ENCODE data around the gene RAPGEF2. TPM values are rescaled to one million over a fixed set of nuclear protein-coding genes. Genes with fewer than 3 reads are reported as not detected.

The RAPGEF2 gene
- total and polyA plus RNA-seq, 2 donors (not counting 1 experiment from before 2014, with no cell fraction given), result 10.9 to 45.8 TPM

- WGBS (ENCODE audit: insufficient coverage), result 91% methylated on average over 2 of the region's 6 CpGs
- H3K27ac ChIP-seq (ENCODE audit: low read length in 2 of 2), result peak overlapping the region; percentile 43 to 58
- peak overlapping the region; percentile 63 for H3K27ac Mint-ChIP-seq
- intact Hi-C loops (cut with micrococcal nuclease), result loop anchor here (1.0 to 10.0 kb wide), 3 partner anchors 25 to 403 kb away; partner anchors contain the start of genes C4orf46, ETFDH and RAPGEF2
- peaks cover 13 to 14% of the 10 kb centered on the region in 2 donors for H3K4me1 ChIP-seq (ENCODE audit: control insufficient read depth in 2 of 2, insufficient read depth in 2 of 2, low read length in 2 of 2)
- peaks cover 2% of the 10 kb centered on the region for H3K9me3 Mint-ChIP-seq (ENCODE audit: insufficient read depth)
- TF ChIP-seq EZH2 (IDR thresholded peaks at IDR 0.05; ENCODE audit: borderline replicate concordance, insufficient read depth, low read depth, low read length, poor library complexity, severe bottlenecking), result no peak
- TF ChIP-seq, protein P1, sequence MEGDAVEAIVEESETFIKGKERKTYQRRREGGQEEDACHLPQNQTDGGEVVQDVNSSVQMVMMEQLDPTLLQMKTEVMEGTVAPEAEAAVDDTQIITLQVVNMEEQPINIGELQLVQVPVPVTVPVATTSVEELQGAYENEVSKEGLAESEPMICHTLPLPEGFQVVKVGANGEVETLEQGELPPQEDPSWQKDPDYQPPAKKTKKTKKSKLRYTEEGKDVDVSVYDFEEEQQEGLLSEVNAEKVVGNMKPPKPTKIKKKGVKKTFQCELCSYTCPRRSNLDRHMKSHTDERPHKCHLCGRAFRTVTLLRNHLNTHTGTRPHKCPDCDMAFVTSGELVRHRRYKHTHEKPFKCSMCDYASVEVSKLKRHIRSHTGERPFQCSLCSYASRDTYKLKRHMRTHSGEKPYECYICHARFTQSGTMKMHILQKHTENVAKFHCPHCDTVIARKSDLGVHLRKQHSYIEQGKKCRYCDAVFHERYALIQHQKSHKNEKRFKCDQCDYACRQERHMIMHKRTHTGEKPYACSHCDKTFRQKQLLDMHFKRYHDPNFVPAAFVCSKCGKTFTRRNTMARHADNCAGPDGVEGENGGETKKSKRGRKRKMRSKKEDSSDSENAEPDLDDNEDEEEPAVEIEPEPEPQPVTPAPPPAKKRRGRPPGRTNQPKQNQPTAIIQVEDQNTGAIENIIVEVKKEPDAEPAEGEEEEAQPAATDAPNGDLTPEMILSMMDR (IDR thresholded peaks at IDR 0.05), result no peak
- ChIA-PET POLR2A (no interaction called here), CTCF (no interaction called here)
- H3K4me3 ChIP-seq (ENCODE audit: control extremely low read depth in 1 of 5, extremely low read depth in 1 of 5, insufficient read depth in 1 of 5, low read depth in 2 of 5, low read length in 4 of 5), result peak overlapping the region in 4 of 5 experiments; percentile 2 to 52 (median 20)
- H3K4me2 ChIP-seq (replicated peaks; ENCODE audit: low read depth, low read length, poor library complexity, severe bottlenecking), result peak overlapping the region; percentile 68
- DNase-seq (peak; percentile 70), ATAC-seq (ENCODE audit: low read depth) (peak; percentile 79)
- no peaks in the 10 kb centered on the region for H4K20me1 ChIP-seq (ENCODE audit: control insufficient read depth, insufficient read depth, low read length, poor library complexity, severe bottlenecking)
- H2AFZ ChIP-seq (ENCODE audit: insufficient read depth, low read depth, low read length, poor library complexity, severe bottlenecking), result peak overlapping the region; percentile 48
- H3K36me3 ChIP-seq (replicated peaks in 1 of 2; ENCODE audit: control extremely low read depth in 1 of 2, control insufficient read depth in 1 of 2, extremely low read depth in 1 of 2, insufficient read depth in 2 of 2, low read length in 1 of 2), result no peaks in the 10 kb centered on the region
- no peaks in the 10 kb centered on the region for H3K9me3 ChIP-seq (ENCODE audit: control extremely low read depth in 1 of 3, control insufficient read depth in 2 of 3, insufficient read depth in 1 of 3, low read length in 2 of 3)
- peak overlapping the region; percentile 30 for H3K4me3 Mint-ChIP-seq
- peaks cover 13% of the 10 kb centered on the region for H3K4me1 Mint-ChIP-seq
- no peaks in the 10 kb centered on the region for H3K79me2 ChIP-seq (ENCODE audit: control insufficient read depth, insufficient read depth, low read length)
- no peaks in the 10 kb centered on the region for H3K27me3 Mint-ChIP-seq
- H3K9ac ChIP-seq (ENCODE audit: low read length), result peak overlapping the region; percentile 35
- peaks cover 0 to 2% (median 0%) of the 10 kb centered on the region in 4 experiments for H3K27me3 ChIP-seq (replicated peaks in 1 of 4; ENCODE audit: control extremely low read depth in 1 of 4, control insufficient read depth in 3 of 4, insufficient read depth in 4 of 4, low read length in 3 of 4)
These were observed 25.0 kb upstream of the RAPGEF2 start for GRCh38 chr4:159077702-159078495.

DNA sequence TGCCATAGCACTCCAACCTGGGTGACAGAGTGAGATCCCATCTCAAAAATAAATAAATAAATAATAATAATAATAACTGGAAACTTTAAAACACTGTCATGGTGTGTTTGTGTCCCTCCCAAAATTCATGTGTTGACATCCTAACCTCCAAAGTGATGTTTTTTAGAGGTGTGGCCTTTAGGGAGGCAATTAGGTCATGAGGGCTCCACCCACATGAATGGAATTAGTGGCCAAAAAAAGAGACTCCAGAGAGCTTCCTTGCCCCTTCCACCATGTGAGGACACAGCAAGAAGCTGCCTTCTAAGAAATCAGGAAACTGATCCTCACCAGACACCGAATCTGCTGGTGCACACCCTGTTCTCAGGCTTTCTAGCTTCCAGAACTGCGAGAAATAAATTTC lies 23.8 kb upstream of the RAPGEF2 start:
- H3K27ac ChIP-seq (ENCODE audit: low read length in 2 of 2), result no peak overlapping the region
- no peak overlapping the region for H3K4me3 Mint-ChIP-seq
- peaks cover 2% of the 10 kb centered on the region for H3K9me3 Mint-ChIP-seq (ENCODE audit: insufficient read depth)
- DNase-seq (no peak), ATAC-seq (ENCODE audit: low read depth) (no peak)
- H3K9me3 ChIP-seq (ENCODE audit: control extremely low read depth in 1 of 3, control insufficient read depth in 2 of 3, insufficient read depth in 1 of 3, low read length in 2 of 3), result no peaks in the 10 kb centered on the region
- H3K79me2 ChIP-seq (ENCODE audit: control insufficient read depth, insufficient read depth, low read length), result no peaks in the 10 kb centered on the region
- H3K27me3 ChIP-seq (replicated peaks in 1 of 4; ENCODE audit: control extremely low read depth in 1 of 4, control insufficient read depth in 3 of 4, insufficient read depth in 4 of 4, low read length in 3 of 4), result no peaks in the 10 kb centered on the region
- TF ChIP-seq, protein P1 (IDR thresholded peaks at IDR 0.05), result no peak
- TF ChIP-seq EZH2 (IDR thresholded peaks at IDR 0.05; ENCODE audit: borderline replicate concordance, insufficient read depth, low read depth, low read length, poor library complexity, severe bottlenecking), result no peak
- CTCF ChIA-PET, result no interaction called here
- intact Hi-C loops (cut with micrococcal nuclease), result loop anchor here (10.0 kb wide), 1 partner anchor 404 kb away; the partner anchor contains the start of genes C4orf46 and ETFDH
- H3K4me1 Mint-ChIP-seq, result peaks cover 13% of the 10 kb centered on the region
- no peak overlapping the region for H3K9ac ChIP-seq (ENCODE audit: low read length)
- H4K20me1 ChIP-seq (ENCODE audit: control insufficient read depth, insufficient read depth, low read length, poor library complexity, severe bottlenecking), result no peaks in the 10 kb centered on the region
- whole genome bisulfite sequencing (ENCODE audit: insufficient coverage), result 100% methylated on average over 1 of the region's 2 CpGs
- H2AFZ ChIP-seq (ENCODE audit: insufficient read depth, low read depth, low read length, poor library complexity, severe bottlenecking), result no peak overlapping the region
- POLR2A ChIA-PET, result no interaction called here
- H3K36me3 ChIP-seq (replicated peaks in 1 of 2; ENCODE audit: control extremely low read depth in 1 of 2, control insufficient read depth in 1 of 2, extremely low read depth in 1 of 2, insufficient read depth in 2 of 2, low read length in 1 of 2), result no peaks in the 10 kb centered on the region
- no peak overlapping the region for H3K4me2 ChIP-seq (replicated peaks; ENCODE audit: low read depth, low read length, poor library complexity, severe bottlenecking)
- H3K4me1 ChIP-seq (ENCODE audit: control insufficient read depth in 2 of 2, insufficient read depth in 2 of 2, low read length in 2 of 2), result peaks cover 13 to 14% of the 10 kb centered on the region in 2 donors
- H3K4me3 ChIP-seq (ENCODE audit: control extremely low read depth in 1 of 5, extremely low read depth in 1 of 5, insufficient read depth in 1 of 5, low read depth in 2 of 5, low read length in 4 of 5), result no peak overlapping the region
- peaks cover 4% of the 10 kb centered on the region for H3K27me3 Mint-ChIP-seq
- no peak overlapping the region for H3K27ac Mint-ChIP-seq

Measured in B cell (primary cell).